Brain pericyte (primary cell): ENCODE results near the gene FBXL17.

Source experiments
- DNase-seq: peaks from one replicate; pipeline ENCODE4 v3.0.0-alpha.2; 2012; ENCODE audit warnings: low read depth, low spot score

FBXL17 gene

GRCh38 chr5:107815109-107815508 is 566.8 kb downstream of the FBXL17 start:
- no peak for DNase-seq

- no peak for DNase-seq
These were observed 567.6 kb downstream of the FBXL17 start for GRCh38 chr5:107814183-107814827.

GRCh38 chr5:107813559-107813958 is 568.3 kb downstream of the FBXL17 start:
- no peak for DNase-seq

- DNase-seq: peak; percentile 15
These were observed 569.2 kb downstream of the FBXL17 start for GRCh38 chr5:107812570-107813141.

GRCh38 chr5:107809201-107810034 is 572.5 kb downstream of the FBXL17 start:
- DNase-seq: no peak
